Large intestine (tissue), 3 donors: ENCODE results near the gene LARP1B. TPM values are rescaled to one million over a fixed set of nuclear protein-coding genes. Genes with fewer than 3 reads are reported as not detected.

Experiments
- DNase-seq, 2 donors: peaks; one replicate each; pipeline versions ENCODE4 v3.0.0 to v3.0.0-alpha.2; 2013
- H3K27ac ChIP-seq: one replicate; pipeline ENCODE4 v1.5.1; 2013; ENCODE audit warnings: low read length
- H3K27me3 ChIP-seq: 2 replicates; pipeline ENCODE4 v1.6.1; 2013; ENCODE audit warnings: low read length; ENCODE audit not compliant: control insufficient read depth, insufficient read depth
- H3K36me3 ChIP-seq: 2 replicates; pipeline ENCODE4 v1.6.1; 2013; ENCODE audit warnings: low read length; ENCODE audit not compliant: control insufficient read depth, insufficient read depth
- H3K4me1 ChIP-seq: one replicate; pipeline ENCODE4 v1.6.1; 2013; ENCODE audit warnings: low read length; ENCODE audit not compliant: control insufficient read depth, insufficient read depth
- H3K4me3 ChIP-seq: one replicate; pipeline ENCODE4 v1.5.1; 2013; ENCODE audit warnings: low read length
- H3K9me3 ChIP-seq: one replicate; pipeline ENCODE4 v1.6.1; 2013; ENCODE audit warnings: mild to moderate bottlenecking, low read depth, low read length, moderate library complexity; ENCODE audit not compliant: control insufficient read depth
- WGBS: methylation state at CpG from one replicate; pipeline ENCODE4 v1.1.5; 2013; ENCODE audit warnings: low lambda C conversion rate; ENCODE audit not compliant: insufficient coverage; 5-methylcytosine and 5-hydroxymethylcytosine counted together
- polyA plus RNA-seq: library from polyadenylated mRNA; unstranded; fragments of 120-200 nt; gene quantifications from one replicate; pipeline ENCODE4 v1.2.1, GENCODE V29; 2013

LARP1B gene
- polyA plus RNA-seq, 1 donor, result 26.0 TPM

GRCh38 chr4:128220286-128221235 lies 159.4 kb downstream of the LARP1B start:
- no peak for DNase-seq
- WGBS, result 72% methylated on average over 4 of the region's 8 CpGs
- H3K36me3 ChIP-seq, result no peaks in the 10 kb centered on the region
- no peak overlapping the region for H3K27ac ChIP-seq
- H3K4me3 ChIP-seq, result no peak overlapping the region
- H3K4me1 ChIP-seq, result no peaks in the 10 kb centered on the region
- H3K9me3 ChIP-seq, result no peaks in the 10 kb centered on the region
- H3K27me3 ChIP-seq, result no peaks in the 10 kb centered on the region

GRCh38 chr4:128221586-128221985 lies 160.5 kb downstream of the LARP1B start:
- Histone ChIP-seq H3K27me3 (no peaks in the 10 kb centered on the region), H3K27ac (no peak overlapping the region), H3K4me3 (no peak overlapping the region), H3K36me3 (no peaks in the 10 kb centered on the region), H3K4me1 (no peaks in the 10 kb centered on the region), H3K9me3 (no peaks in the 10 kb centered on the region)
- no peak for DNase-seq

- WGBS, result no CpG with 5 or more reads among the region's 2 CpGs
- Histone ChIP-seq H3K9me3 (no peaks in the 10 kb centered on the region), H3K27ac (no peak overlapping the region), H3K4me1 (no peaks in the 10 kb centered on the region), H3K36me3 (no peaks in the 10 kb centered on the region), H3K27me3 (no peaks in the 10 kb centered on the region), H3K4me3 (no peak overlapping the region)
- no peak for DNase-seq
Observed at GRCh38 chr4:128225148-128225547, 164.0 kb downstream of the LARP1B start.

GRCh38 chr4:128227991-128228571 lies 167.0 kb downstream of the LARP1B start:
- Histone ChIP-seq H3K27ac (no peak overlapping the region), H3K4me1 (no peaks in the 10 kb centered on the region), H3K36me3 (no peaks in the 10 kb centered on the region), H3K4me3 (no peak overlapping the region), H3K27me3 (no peaks in the 10 kb centered on the region), H3K9me3 (no peaks in the 10 kb centered on the region)
- DNase-seq, result peak in 1 of 2 donors; percentile 3
- no CpG with 5 or more reads among the region's 2 CpGs for WGBS

- Histone ChIP-seq H3K4me3 (no peak overlapping the region), H3K9me3 (no peaks in the 10 kb centered on the region), H3K4me1 (no peaks in the 10 kb centered on the region), H3K27me3 (no peaks in the 10 kb centered on the region), H3K27ac (no peak overlapping the region), H3K36me3 (no peaks in the 10 kb centered on the region)
- DNase-seq, result no peak
- 40% methylated on average over 1 of the region's 6 CpGs for WGBS
Observed at GRCh38 chr4:128228845-128229795, 168.0 kb downstream of the LARP1B start.

- DNase-seq, result no peak
- no peaks in the 10 kb centered on the region for H3K27me3 ChIP-seq
- no peak overlapping the region for H3K4me3 ChIP-seq
- WGBS, result 88% methylated on average over 3 of the region's 3 CpGs
- H3K36me3 ChIP-seq, result no peaks in the 10 kb centered on the region
- H3K4me1 ChIP-seq, result no peaks in the 10 kb centered on the region
- H3K27ac ChIP-seq, result no peak overlapping the region
- H3K9me3 ChIP-seq, result no peaks in the 10 kb centered on the region
Observed at GRCh38 chr4:128232719-128233118, 171.6 kb downstream of the LARP1B start.

GRCh38 chr4:128234836-128235235 lies 173.7 kb downstream of the LARP1B start:
- Histone ChIP-seq H3K4me3 (no peak overlapping the region), H3K27me3 (no peaks in the 10 kb centered on the region), H3K9me3 (no peaks in the 10 kb centered on the region), H3K36me3 (no peaks in the 10 kb centered on the region), H3K27ac (no peak overlapping the region), H3K4me1 (no peaks in the 10 kb centered on the region)
- WGBS, result 100% methylated on average over 1 of the region's 3 CpGs
- DNase-seq, result no peak

GRCh38 chr4:128241019-128241418 lies 179.9 kb downstream of the LARP1B start:
- Histone ChIP-seq H3K4me1 (no peaks in the 10 kb centered on the region), H3K27me3 (no peaks in the 10 kb centered on the region), H3K27ac (peak overlapping the region; percentile 14), H3K4me3 (no peak overlapping the region), H3K36me3 (no peaks in the 10 kb centered on the region), H3K9me3 (no peaks in the 10 kb centered on the region)
- WGBS, result no CpG with 5 or more reads among the region's 3 CpGs
- DNase-seq, result no peak

GRCh38 chr4:128241425-128241913 lies 180.4 kb downstream of the LARP1B start:
- no peaks in the 10 kb centered on the region for H3K4me1 ChIP-seq
- peak overlapping the region; percentile 14 for H3K27ac ChIP-seq
- no peaks in the 10 kb centered on the region for H3K36me3 ChIP-seq
- no CpG with 5 or more reads among the region's 3 CpGs for WGBS
- DNase-seq, result peak; percentile 61 to 71
- H3K9me3 ChIP-seq, result no peaks in the 10 kb centered on the region
- H3K27me3 ChIP-seq, result no peaks in the 10 kb centered on the region
- H3K4me3 ChIP-seq, result no peak overlapping the region

- Histone ChIP-seq H3K4me3 (no peak overlapping the region), H3K27ac (no peak overlapping the region), H3K4me1 (no peaks in the 10 kb centered on the region), H3K27me3 (no peaks in the 10 kb centered on the region), H3K36me3 (no peaks in the 10 kb centered on the region), H3K9me3 (no peaks in the 10 kb centered on the region)
- no CpG with 5 or more reads among the region's 3 CpGs for WGBS
- DNase-seq, result no peak
Observed at GRCh38 chr4:128241981-128242380, 180.9 kb downstream of the LARP1B start.
